Suprapubic skin (tissue), 4 donors: ENCODE measurements around the gene MOCS2. TPM values are rescaled to one million over a fixed set of nuclear protein-coding genes. Genes with fewer than 3 reads are reported as not detected.

ENCODE experiments used
- DNase-seq, 2 donors: peaks; one replicate each; pipeline ENCODE4 v3.0.0-alpha.2; 2019; ENCODE audit warnings: low spot score in 2 of 2
- H3K27ac ChIP-seq: fragments of 200-600 bp; sonication (generic); one replicate; pipeline ENCODE4 v1.5.1; 2019
- H3K27me3 ChIP-seq: fragments of 200-600 bp; sonication (generic); one replicate; pipeline ENCODE4 v1.5.1; 2019
- H3K36me3 ChIP-seq: fragments of 200-600 bp; sonication (generic); one replicate; pipeline ENCODE4 v1.5.1; 2019
- H3K4me1 ChIP-seq: fragments of 200-600 bp; sonication (generic); one replicate; pipeline ENCODE4 v1.5.1; 2019
- H3K4me3 ChIP-seq: fragments of 200-600 bp; sonication (generic); one replicate; pipeline ENCODE4 v1.5.1; 2019; ENCODE audit warnings: mild to moderate bottlenecking
- H3K9me3 ChIP-seq: fragments of 200-600 bp; sonication (generic); one replicate; pipeline ENCODE4 v1.5.1; 2019
- CTCF ChIP-seq, 2 donors: fragments of 200-600 bp in 1 of 2; fragments of 450-650 bp in 1 of 2; sonication (generic) in 1 of 2; IDR thresholded peaks; one replicate each; pipeline ENCODE4 v1.5.1; 2016 to 2019; ENCODE audit warnings: antibody characterized with exemption in 2 of 2, mild to moderate bottlenecking in 1 of 2, moderate library complexity in 1 of 2
- EP300 ChIP-seq: sonication (generic); formaldehyde crosslinking; IDR thresholded peaks from one replicate; pipeline ENCODE4 v1.6.1; 2017; ENCODE audit warnings: antibody characterized with exemption
- POLR2A ChIP-seq, 2 donors: fragments of 450-650 bp; IDR thresholded peaks; one replicate each; pipeline ENCODE4 v1.6.1; 2017; ENCODE audit warnings: antibody characterized with exemption in 2 of 2, mild to moderate bottlenecking in 2 of 2, moderate library complexity in 2 of 2
- POLR2AphosphoS5 ChIP-seq, 3 donors: sonication (generic); formaldehyde crosslinking; IDR thresholded peaks; one replicate each; pipeline ENCODE4 v1.6.1; 2017; ENCODE audit warnings: antibody characterized with exemption in 3 of 3
- WGBS: methylation state at CpG from one replicate; pipeline ENCODE4 v1.1.5; 2018; 5-methylcytosine and 5-hydroxymethylcytosine counted together
- total RNA-seq, 4 donors: library from RNA; depleted of rRNA; stranded (reverse); fragments of >200 nt; gene quantifications; one replicate each; pipeline ENCODE4 v1.1.0, GENCODE V29; 2016

MOCS2 gene
- 10 to 100 TPM; 17.4 to 31.0 (median 23.0) TPM for total RNA-seq

GRCh38 chr5:53109443-53110127, at the start of gene MOCS2:
Gene MOCS2 (minus strand): TSS chr5:53109757. CDS start chr5:53107174, 2,583 bp downstream.
- H3K9me3 ChIP-seq = no peaks in the 10 kb centered on the region
- H3K4me1 ChIP-seq = peaks cover 22% of the 10 kb centered on the region
- peak within 1 kb of the TSS; percentile 61 for H3K27ac ChIP-seq
- DNase-seq = peak; percentile 91 to 93
- H3K4me3 ChIP-seq = peak within 1 kb of the TSS; percentile 86
- H3K36me3 ChIP-seq = no peaks in the 10 kb centered on the region
- TF ChIP-seq POLR2A (IDR thresholded peaks at IDR 0.05) (no peak), POLR2AphosphoS5 (IDR thresholded peaks at IDR 0.05) (no peak), CTCF (IDR thresholded peaks at IDR 0.05) (no peak), EP300 (no peak)
- WGBS = 1% methylated on average over 14 of the region's 54 CpGs
- H3K27me3 ChIP-seq = no peaks in the 10 kb centered on the region

- no peaks in the 10 kb centered on the region for H3K36me3 ChIP-seq
- DNase-seq = no peak
- H3K9me3 ChIP-seq = no peaks in the 10 kb centered on the region
- 77% methylated on average over 3 of the region's 3 CpGs for WGBS
- no peak overlapping the region for H3K4me3 ChIP-seq
- H3K27ac ChIP-seq = no peak overlapping the region
- H3K27me3 ChIP-seq = no peaks in the 10 kb centered on the region
- H3K4me1 ChIP-seq = no peaks in the 10 kb centered on the region
- TF ChIP-seq EP300 (no peak), CTCF (IDR thresholded peaks at IDR 0.05) (no peak), POLR2A (IDR thresholded peaks at IDR 0.05) (no peak)
Observed at GRCh38 chr5:53151713-53152458, 42.3 kb upstream of the MOCS2 start.

- 79% methylated on average over 1 of the region's 1 CpG for WGBS
- H3K36me3 ChIP-seq = no peaks in the 10 kb centered on the region
- no peak overlapping the region for H3K27ac ChIP-seq
- no peaks in the 10 kb centered on the region for H3K9me3 ChIP-seq
- H3K27me3 ChIP-seq = no peaks in the 10 kb centered on the region
- no peak overlapping the region for H3K4me3 ChIP-seq
- DNase-seq = no peak
- no peak for TF ChIP-seq POLR2AphosphoS5 (IDR thresholded peaks at IDR 0.05)
- TF ChIP-seq CTCF (IDR thresholded peaks at IDR 0.05) = no peak
- H3K4me1 ChIP-seq = peaks cover 3% of the 10 kb centered on the region
Observed at GRCh38 chr5:53133020-53133419, 23.5 kb upstream of the MOCS2 start.

GRCh38 chr5:53130266-53130665, 20.7 kb upstream of the MOCS2 start:
- no peaks in the 10 kb centered on the region for H3K9me3 ChIP-seq
- no peak overlapping the region for H3K4me3 ChIP-seq
- no peaks in the 10 kb centered on the region for H3K36me3 ChIP-seq
- TF ChIP-seq CTCF (IDR thresholded peaks at IDR 0.05) = no peak
- TF ChIP-seq POLR2AphosphoS5 (IDR thresholded peaks at IDR 0.05) = no peak
- no peak for TF ChIP-seq EP300
- no peak for TF ChIP-seq POLR2A (IDR thresholded peaks at IDR 0.05)
- 17% methylated on average over 2 of the region's 2 CpGs for WGBS
- no peak for DNase-seq
- H3K27ac ChIP-seq = no peak overlapping the region
- H3K27me3 ChIP-seq = no peaks in the 10 kb centered on the region
- peaks cover 3% of the 10 kb centered on the region for H3K4me1 ChIP-seq

GRCh38 chr5:53128481-53128880, 18.9 kb upstream of the MOCS2 start:
- no peak for TF ChIP-seq POLR2A (IDR thresholded peaks at IDR 0.05)
- TF ChIP-seq EP300 = no peak
- no peak for TF ChIP-seq POLR2AphosphoS5 (IDR thresholded peaks at IDR 0.05)
- no peak for TF ChIP-seq CTCF (IDR thresholded peaks at IDR 0.05)
- 88% methylated on average over 1 of the region's 1 CpG for WGBS
- no peak overlapping the region for H3K4me3 ChIP-seq

More at GRCh38 chr5:53128481-53128880, 18.9 kb upstream of the MOCS2 start:
- H3K36me3 ChIP-seq = no peaks in the 10 kb centered on the region
- H3K9me3 ChIP-seq = no peaks in the 10 kb centered on the region
- no peak overlapping the region for H3K27ac ChIP-seq
- H3K4me1 ChIP-seq = peaks cover 3% of the 10 kb centered on the region
- no peaks in the 10 kb centered on the region for H3K27me3 ChIP-seq
- DNase-seq = no peak
